Epithelial cell of esophagus (primary cell): ENCODE measurements around the gene TMEM176A.
"Not testable (repeated sequence)": the region's sequence is repeated elsewhere in the genome, so short reads cannot be mapped to it uniquely, and the experiment has no call there.

Experiments
- DNase-seq: peaks from one replicate; pipeline ENCODE4 v3.0.0; 2010; ENCODE audit warnings: low read depth
- H3K4me3 ChIP-seq: 2 replicates; pipeline ENCODE4 v1.5.1; 2011; ENCODE audit warnings: mild to moderate bottlenecking, low read length, control low read depth
- CTCF ChIP-seq: IDR thresholded peaks from 2 replicates; pipeline ENCODE4 v1.5.1; 2011; ENCODE audit warnings: low read depth, mild to moderate bottlenecking, low read length, control low read depth, inconsistent platforms; ENCODE audit not compliant: insufficient read depth; ENCODE audit errors: missing control alignments

The TMEM176A gene

DNA sequence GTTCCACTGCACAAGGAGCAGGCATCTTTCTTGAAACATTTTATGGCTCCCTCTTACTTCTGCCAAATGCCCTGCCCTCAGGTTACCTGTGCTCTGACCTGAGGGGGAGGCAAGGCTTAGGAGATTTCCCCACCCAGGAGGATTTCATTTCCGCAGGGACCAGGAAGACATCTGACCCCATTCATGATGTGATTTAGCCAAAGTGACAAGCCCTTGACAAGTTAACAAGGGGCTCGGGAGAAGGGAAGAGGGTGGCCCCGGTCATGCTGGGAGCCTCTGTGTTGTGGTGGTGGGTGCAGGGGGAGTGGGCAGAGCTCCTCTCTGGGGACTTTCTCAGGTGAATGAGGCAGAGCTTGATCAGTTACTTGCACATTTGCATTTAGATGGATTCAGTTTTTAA lies 44.4 kb upstream of the TMEM176A start:
- DNase-seq, result no peak
- H3K4me3 ChIP-seq, result no peak overlapping the region
- no peak for TF ChIP-seq CTCF

- peak; percentile 34 for DNase-seq
- no peak overlapping the region for H3K4me3 ChIP-seq
- TF ChIP-seq CTCF, result no peak
Observed at GRCh38 chr7:150756858-150757257, 43.7 kb upstream of the TMEM176A start.

DNA sequence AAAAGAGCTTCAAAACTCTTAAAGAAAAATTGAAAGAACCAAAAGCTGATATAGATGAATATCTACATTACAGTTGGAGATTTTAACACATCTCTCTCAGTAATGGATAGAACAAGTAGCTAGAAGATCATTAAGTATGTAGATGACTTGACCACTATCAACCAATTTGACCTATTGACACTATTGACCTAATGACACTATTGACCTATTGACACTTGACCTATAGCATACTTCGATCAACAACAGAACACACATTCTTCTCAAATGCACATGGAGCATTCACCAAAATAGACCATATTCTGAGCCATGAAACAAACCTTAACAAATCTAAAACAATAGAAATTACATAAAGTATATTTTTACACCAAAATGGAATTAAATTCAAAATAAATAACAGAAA lies 41.1 kb upstream of the TMEM176A start:
- H3K4me3 ChIP-seq, result no peak overlapping the region
- no peak for DNase-seq

DNA sequence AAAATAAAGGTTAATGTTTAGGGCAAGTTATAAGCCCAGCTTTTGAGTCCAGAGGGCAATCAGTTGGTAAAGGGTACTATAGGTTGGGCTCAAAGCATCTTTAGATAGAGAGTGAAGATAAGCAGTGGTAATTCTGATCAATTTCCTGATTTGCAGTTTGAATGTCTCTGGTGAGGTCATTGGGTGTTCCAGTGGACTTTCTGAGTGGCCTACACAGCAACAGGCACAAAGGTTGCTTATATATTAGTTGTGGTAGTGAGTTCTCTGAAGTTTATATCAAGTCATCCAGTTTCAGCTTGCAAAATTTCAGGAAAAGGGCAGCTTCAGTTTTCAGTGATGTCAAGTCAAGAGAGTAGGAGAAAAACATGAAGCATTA lies 34.2 kb upstream of the TMEM176A start:
- no peak for DNase-seq
- no peak overlapping the region for H3K4me3 ChIP-seq
- TF ChIP-seq CTCF, result no peak

More for the DNA sequence above, 41.1 kb upstream of the TMEM176A start:
- TF ChIP-seq CTCF, result no peak

GRCh38 chr7:150769768-150770167 lies 30.8 kb upstream of the TMEM176A start:
- no peak for TF ChIP-seq CTCF
- no peak for DNase-seq
- H3K4me3 ChIP-seq, result no peak overlapping the region

- H3K4me3 ChIP-seq, DNase-seq: not testable (repeated sequence)
Observed at GRCh38 chr7:150774131-150774530, 26.4 kb upstream of the TMEM176A start.

GRCh38 chr7:150778014-150778737 lies 22.4 kb upstream of the TMEM176A start:
- TF ChIP-seq CTCF, result no peak
- no peak overlapping the region for H3K4me3 ChIP-seq
- DNase-seq, result no peak
